22Rv1 (cell line): ENCODE data around the gene ICE1.

Source experiments
- ZFX ChIP-seq: fragments of 450-650 bp; IDR thresholded peaks from 2 replicates; pipeline ENCODE4 v1.6.1; 2017; ENCODE audit warnings: antibody characterized with exemption, borderline replicate concordance
- TF ChIP-seq, protein P1 (sequence below): fragments of 450-650 bp; IDR thresholded peaks from 2 replicates; pipeline ENCODE4 v1.5.1; 2017; ENCODE audit warnings: mild to moderate bottlenecking

- TF ChIP-seq, protein P1, sequence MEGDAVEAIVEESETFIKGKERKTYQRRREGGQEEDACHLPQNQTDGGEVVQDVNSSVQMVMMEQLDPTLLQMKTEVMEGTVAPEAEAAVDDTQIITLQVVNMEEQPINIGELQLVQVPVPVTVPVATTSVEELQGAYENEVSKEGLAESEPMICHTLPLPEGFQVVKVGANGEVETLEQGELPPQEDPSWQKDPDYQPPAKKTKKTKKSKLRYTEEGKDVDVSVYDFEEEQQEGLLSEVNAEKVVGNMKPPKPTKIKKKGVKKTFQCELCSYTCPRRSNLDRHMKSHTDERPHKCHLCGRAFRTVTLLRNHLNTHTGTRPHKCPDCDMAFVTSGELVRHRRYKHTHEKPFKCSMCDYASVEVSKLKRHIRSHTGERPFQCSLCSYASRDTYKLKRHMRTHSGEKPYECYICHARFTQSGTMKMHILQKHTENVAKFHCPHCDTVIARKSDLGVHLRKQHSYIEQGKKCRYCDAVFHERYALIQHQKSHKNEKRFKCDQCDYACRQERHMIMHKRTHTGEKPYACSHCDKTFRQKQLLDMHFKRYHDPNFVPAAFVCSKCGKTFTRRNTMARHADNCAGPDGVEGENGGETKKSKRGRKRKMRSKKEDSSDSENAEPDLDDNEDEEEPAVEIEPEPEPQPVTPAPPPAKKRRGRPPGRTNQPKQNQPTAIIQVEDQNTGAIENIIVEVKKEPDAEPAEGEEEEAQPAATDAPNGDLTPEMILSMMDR = no peak
- TF ChIP-seq ZFX = no peak
These were observed 108.9 kb downstream of the ICE1 start for GRCh38 chr5:5531371-5531770.
